ENCODE data around the gene GSTM3.
"Not testable (repeated sequence)": the region's sequence is repeated elsewhere in the genome, so short reads cannot be mapped to it uniquely, and the experiment has no call there.

The GSTM3 gene

DNA sequence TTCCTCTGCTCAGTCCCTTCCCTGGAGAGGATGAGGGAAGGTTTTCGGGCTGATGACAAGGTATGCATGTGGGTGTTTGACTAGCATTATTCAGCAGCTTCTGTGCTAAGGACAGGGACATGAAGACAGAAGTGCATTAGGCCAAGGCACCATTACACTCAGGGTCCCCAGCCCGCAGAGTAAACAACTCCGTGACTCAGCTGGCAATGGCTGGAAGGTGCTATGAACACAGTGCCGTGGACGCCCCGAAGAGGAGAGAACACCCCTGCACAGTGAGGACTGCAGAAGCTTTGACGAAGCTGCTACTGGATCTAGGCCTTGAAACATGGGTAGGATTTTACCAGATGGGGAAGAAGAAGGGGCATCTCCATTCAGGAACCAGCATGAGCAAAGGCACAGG lies 36.6 kb upstream of the GSTM3 start:
- DNase-seq: peak in 4 of 42 donors; percentile 0 to 12 (median 6)
- intact Hi-C loops (cut with DNase I): loop anchor here (5.0 kb wide), 1 partner anchor 135 kb away; no protein-coding TSS in a partner anchor

DNA sequence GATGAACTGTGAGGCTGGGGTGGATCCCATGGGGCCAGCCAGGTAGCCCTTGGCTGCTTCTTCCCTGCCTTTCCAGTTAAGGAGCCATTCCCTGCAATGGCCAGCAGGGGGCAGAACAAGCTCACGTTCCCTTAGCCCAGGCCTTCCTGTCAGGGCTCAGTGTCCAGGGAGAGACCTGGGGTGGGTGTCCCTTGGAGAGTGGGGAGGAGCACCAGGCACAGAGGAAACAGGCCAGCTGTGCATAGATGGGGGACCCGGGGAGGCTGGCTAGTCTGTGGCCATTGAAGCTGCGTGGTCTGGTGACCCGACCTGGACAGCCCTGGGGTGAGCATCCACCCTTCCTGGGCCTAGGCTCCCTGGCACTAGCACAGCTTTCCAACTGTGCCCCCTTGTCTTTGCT lies 36.1 kb upstream of the GSTM3 start:
- DNase-seq: peak; percentile 55 to 94 (median 86)
- intact Hi-C loops (cut with DNase I): loop anchor here (1.0 to 5.0 kb wide), 2 partner anchors 135 to 207 kb away; partner anchors contain the start of gene AHCYL1

DNA sequence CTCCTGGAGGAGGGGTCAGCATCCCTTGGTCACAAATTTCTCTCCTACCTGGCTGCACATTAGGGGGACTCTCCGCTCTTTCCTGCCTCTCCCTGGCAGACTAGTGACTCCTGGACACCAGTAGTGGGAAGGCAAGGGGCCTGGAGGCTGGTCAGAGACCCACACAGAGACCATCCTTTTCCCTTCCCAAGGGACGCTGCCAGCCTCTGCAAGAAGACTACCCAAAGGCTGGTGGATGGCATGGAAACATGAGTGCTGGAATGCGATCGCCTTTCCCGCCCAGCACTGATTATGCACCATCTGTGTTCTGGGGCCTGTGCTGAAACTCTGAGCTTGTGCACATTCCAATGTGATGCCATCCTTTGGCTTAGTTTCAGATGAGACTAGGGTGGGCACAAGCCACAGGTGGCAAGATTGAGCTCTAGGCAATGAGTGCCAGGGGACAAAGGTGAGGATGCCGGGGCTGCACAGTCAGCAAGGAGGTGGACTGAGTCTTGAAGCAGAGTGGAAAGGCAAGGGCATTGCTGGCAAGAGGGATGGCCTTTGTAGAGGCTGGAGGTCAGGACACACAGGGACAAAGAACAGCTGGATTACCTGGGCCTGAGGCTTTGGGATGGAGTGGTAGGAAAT lies 35.5 kb upstream of the GSTM3 start:
- intact Hi-C loops (cut with DNase I): loop anchor here (1.0 to 5.0 kb wide), 2 partner anchors 134 to 208 kb away; partner anchors contain the start of gene AHCYL1
- peak in 4 of 42 donors; percentile 1 to 24 (median 3) for DNase-seq

GRCh38 chr1:109775398-109775797 lies 34.6 kb upstream of the GSTM3 start:
- intact Hi-C loops (cut with DNase I): loop anchor here (5.0 kb wide), 1 partner anchor 133 kb away; no protein-coding TSS in a partner anchor
- DNase-seq: peak in 1 of 42 donors; percentile 0

DNA sequence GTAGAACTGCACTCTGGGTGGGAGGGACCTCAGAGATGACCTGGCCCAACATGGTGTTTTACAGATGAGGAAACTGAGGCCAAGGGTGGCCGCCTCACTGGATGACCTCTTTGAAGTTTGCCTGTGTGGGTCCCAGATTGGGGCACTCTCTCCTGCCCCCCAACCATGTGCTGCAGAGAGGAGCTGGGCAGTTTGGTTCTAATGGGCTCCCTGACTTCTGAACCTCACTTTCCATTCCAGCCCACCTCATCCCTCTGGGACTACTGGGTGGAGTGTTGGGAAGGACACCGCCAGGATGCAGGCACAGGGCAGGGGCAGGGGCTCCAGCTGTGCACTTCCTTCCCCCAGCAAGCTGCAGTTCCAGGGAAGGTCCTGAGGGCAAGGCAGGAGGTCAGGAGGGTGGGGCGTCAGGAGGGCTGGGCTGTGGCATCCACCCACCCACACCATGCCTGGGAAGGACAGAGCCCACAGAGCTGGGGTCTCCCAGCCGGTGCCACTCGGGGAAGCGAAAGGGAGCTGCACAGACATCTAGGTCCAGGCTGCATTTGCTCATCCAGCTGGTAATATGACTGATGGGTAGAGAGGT lies 33.2 kb upstream of the GSTM3 start:
- intact Hi-C loops (cut with DNase I): loop anchor here (1.0 kb wide), 1 partner anchor 229 kb away; no protein-coding TSS in a partner anchor

DNA sequence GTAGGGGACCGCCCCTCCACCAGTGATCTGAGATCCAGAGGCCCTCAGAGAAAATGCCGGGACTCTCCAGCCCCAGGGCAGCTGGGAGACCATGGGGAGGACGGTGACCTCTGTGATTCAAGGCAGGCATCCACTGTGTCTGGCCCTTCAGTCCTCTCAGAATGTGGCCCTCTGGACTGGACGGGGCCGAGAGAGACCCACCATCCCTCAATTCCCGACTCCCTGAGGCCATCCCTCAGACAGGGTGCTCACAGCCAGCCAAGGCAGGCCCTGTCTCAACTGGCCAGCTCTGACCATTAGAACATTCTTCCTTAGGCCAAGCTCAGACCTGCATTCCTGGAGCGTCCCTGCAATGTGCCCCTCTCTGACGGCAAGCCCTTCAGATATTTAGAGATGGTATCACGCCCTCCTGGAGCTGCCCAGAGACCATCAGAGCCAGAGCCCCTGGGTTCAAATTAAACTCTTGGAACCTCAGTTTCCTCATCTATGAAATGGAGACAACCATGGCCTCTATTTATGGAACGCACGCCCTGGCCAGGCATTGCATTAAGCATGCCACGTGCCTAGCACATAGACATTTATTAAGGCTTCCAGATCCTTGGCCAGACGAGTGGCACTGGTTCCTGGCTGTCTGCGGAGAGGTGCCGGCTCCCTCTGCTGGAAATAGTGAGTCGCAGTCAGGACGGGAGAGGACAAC lies 32.5 kb upstream of the GSTM3 start:
- peak; percentile 65 to 94 (median 86) for DNase-seq
- intact Hi-C loops (cut with DNase I): loop anchor here (1.0 kb wide), 1 partner anchor 228 kb away; no protein-coding TSS in a partner anchor

More for the DNA sequence above, 33.2 kb upstream of the GSTM3 start:
- DNase-seq: peak in 1 of 42 donors; percentile 3

GRCh38 chr1:109772658-109773202 lies 31.9 kb upstream of the GSTM3 start:
- intact Hi-C loops (cut with DNase I): loop anchor here (1.0 kb wide), 1 partner anchor 227 kb away; no protein-coding TSS in a partner anchor
- peak in 1 of 42 donors; percentile 3 for DNase-seq

DNA sequence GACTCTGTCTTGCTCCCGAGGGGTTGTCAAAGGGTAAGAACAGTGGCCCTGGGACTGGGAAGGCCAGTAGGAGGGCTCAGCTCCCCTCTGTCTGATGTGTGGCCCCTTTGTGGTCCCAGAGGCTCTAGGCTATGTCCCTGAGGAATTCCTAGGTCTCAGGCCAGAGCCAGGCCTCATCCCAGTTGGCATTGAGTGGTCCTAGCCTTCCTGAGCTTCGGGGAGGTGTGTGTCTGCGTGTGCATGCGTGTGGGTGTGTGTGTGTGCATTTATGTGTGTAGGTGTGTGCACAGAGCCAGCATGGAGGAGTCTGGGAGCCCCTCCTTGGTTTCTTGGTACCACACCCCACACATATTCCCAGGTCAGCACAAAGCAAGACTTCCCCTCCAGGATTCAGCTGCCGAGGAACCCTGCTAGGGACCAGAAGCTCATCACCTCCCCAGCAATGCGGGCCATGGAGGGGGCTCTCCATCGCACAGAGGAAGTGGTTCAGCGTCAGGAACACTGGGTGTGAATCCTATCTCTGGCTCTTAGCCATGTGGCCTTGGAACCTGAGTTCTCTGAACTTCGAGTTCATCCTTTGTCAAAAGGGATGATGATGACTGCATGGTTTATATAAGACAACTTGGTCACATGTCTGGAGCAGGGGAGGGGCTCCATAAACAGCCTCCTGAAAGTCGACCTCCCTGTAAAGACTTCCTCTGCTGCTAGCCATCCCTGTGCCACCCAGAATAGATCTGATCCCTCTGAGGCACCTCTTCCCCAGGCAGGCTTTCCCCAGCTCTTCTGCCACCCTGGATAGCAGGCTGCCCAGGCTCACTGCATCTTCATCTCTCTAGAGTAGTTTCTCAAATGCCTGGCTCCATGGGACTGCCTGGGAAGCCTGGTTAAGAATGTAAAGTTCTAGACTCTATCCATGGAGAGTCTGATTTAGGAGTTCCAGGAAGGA lies 31.1 kb upstream of the GSTM3 start:
- intact Hi-C loops (cut with DNase I): no loop called here
- peak in 5 of 42 donors; percentile 3 to 25 (median 6) for DNase-seq

GRCh38 chr1:109770331-109771095 lies 29.7 kb upstream of the GSTM3 start:
- peak; percentile 23 to 89 (median 71) for DNase-seq
- intact Hi-C loops (cut with DNase I): no loop called here

- intact Hi-C loops (cut with DNase I): no loop called here
- DNase-seq: peak in 9 of 42 donors; percentile 0 to 27 (median 6)
Observed at GRCh38 chr1:109769330-109770078, 28.7 kb upstream of the GSTM3 start.

DNA sequence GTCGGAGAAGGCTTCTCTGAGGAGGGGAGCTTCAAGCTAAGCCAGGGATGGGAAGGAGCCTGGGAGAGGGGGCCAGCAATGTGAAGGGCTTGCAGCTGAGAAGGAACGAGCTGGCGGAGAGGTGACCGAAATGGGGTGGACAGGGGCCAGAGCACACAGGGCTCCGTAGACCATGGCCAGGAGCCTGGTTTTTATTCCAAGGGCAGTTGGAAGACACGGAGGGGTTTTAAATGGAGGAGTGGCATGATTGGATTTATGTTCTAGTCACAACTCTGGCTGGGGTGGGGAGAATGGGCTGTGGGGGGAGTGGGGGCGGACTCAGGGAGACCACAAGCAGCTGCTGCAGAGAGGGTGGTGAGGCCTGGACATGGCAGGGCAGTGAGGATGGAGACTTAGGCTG lies 28.0 kb upstream of the GSTM3 start:
- intact Hi-C loops (cut with DNase I): no loop called here
- peak in 12 of 42 donors; percentile 2 to 38 (median 14) for DNase-seq

DNA sequence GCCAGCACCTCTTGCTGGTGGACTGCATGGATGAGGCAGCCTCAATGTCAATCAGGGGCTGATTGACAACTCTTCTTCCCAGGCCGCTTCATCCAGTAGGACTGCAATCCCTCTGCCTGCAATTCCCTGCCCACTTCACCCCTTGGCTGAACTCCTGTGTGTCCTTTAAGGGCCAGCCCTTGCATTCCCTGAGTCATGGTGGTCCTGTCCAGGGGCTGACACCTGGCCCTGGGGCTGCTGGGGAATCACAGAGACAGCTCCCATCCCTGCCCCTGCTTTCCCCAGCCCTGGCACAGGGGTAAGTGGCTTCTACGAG lies 27.5 kb upstream of the GSTM3 start:
- intact Hi-C loops (cut with DNase I): no loop called here
- DNase-seq: peak in 12 of 42 donors; percentile 0 to 23 (median 3)

DNA sequence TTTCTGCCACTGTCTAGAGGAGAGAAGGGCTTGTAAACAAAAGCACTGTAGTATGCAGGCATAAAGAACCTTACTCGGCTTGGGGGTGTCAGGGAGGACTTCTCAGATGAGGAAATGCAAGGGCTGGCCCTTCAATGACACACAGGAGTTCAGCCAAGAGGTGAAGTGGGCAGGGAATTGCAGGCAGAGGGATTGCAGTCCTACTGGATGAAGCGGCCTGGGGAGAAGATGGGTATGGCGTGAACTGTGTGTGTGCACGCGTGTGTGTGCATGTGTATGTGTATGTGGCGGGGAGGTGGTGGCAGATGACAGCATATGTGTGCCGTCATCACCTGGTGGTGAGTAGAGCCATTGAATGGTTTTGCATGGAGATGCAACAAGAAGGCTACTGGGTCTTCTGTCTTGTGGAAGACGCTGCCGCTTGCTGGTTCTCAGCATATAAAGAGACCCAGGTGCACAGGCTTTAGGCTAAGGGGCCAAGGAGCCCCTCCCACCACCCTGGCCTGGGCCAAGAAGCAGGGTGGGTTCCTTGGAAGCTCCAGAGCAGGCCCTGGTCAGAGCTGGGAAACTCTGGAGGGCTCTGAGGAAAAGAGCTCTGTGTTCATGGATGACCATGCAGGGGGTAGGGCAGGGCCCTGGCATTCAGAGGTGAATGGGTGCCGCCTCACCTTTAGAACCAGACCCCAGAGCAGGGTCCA lies 26.9 kb upstream of the GSTM3 start:
- DNase-seq: peak in 16 of 42 donors; percentile 1 to 30 (median 6)
- intact Hi-C loops (cut with DNase I): no loop called here

- intact Hi-C loops (cut with DNase I): not testable (repeated sequence)
- DNase-seq: peak in 18 of 42 donors; percentile 1 to 43 (median 22)
Observed at GRCh38 chr1:109766991-109767636, 26.3 kb upstream of the GSTM3 start.

DNA sequence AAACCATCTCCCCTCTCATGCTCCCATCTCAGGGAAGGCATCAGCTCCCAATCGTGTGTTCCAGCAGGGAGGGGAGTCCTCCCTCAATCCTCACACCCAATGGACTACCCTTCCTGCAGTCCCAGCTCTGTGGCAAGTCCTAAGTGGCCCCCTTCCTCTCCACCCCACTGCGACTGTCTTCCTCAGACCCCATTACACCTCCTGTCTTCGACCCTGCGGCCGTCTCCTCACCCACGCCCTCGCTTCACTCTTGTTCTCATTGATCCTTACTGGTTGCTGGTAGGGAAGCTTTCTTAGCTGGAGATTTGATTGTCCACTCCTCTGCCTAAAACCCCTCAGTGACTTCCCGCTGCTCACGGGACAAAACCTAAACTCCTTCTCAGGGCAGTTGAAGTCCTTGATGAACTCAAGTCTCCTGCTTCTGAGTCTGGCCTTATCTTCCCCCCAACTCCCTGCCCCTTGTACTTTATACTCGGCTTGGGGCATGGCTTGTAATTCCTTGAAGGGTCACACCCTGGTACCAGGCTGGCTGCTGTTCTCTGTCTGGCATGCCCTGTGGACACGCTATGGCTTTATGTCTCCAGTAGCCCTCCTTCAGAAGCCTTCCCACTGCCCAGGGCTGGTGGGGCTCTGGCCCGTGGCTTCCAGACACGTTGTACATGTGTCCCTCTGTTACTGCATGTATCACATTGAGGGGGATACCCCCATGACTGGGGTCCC lies 25.2 kb upstream of the GSTM3 start:
- DNase-seq: peak in 16 of 42 donors; percentile 1 to 32 (median 8)
- intact Hi-C loops (cut with DNase I): no loop called here
